Sigmoid colon (tissue), 4 donors: ENCODE data around the gene TRUB1.

ENCODE experiments used
- CTCF ChIP-seq, 4 experiments: fragments of 450-650 bp in 3 of 4; fragments of 200-600 bp in 1 of 4; IDR thresholded peaks; one replicate each; pipeline ENCODE4 v1.5.1; 2016 to 2019; ENCODE audit warnings: antibody characterized with exemption in 4 of 4, mild to moderate bottlenecking in 3 of 4, moderate library complexity in 2 of 4
- EP300 ChIP-seq, 4 donors: sonication (generic); formaldehyde crosslinking; IDR thresholded peaks; one replicate each; pipeline ENCODE4 v1.6.1; 2017; ENCODE audit warnings: antibody characterized with exemption in 4 of 4
- POLR2AphosphoS5 ChIP-seq, 4 donors: sonication (generic); formaldehyde crosslinking; IDR thresholded peaks; one replicate each; pipeline ENCODE4 v1.6.1; 2017; ENCODE audit warnings: antibody characterized with exemption in 4 of 4

GRCh38 chr10:114996542-114996941 is 58.5 kb downstream of the TRUB1 start:
- TF ChIP-seq CTCF (IDR thresholded peaks at IDR 0.05) (no peak), POLR2AphosphoS5 (IDR thresholded peaks at IDR 0.05) (no peak), EP300 (IDR thresholded peaks at IDR 0.05) (no peak)
